NCI-H2196 treated with DMSO at 0.1 percent for 48 hours (cell line): ENCODE data around the gene C2CD4D.

ENCODE experiments used
- DNase-seq: peaks from one replicate; lab custom pipeline; 2025; ENCODE audit not compliant: unreplicated experiment; lab: John Stamatoyannopoulos, UW

C2CD4D gene

DNA sequence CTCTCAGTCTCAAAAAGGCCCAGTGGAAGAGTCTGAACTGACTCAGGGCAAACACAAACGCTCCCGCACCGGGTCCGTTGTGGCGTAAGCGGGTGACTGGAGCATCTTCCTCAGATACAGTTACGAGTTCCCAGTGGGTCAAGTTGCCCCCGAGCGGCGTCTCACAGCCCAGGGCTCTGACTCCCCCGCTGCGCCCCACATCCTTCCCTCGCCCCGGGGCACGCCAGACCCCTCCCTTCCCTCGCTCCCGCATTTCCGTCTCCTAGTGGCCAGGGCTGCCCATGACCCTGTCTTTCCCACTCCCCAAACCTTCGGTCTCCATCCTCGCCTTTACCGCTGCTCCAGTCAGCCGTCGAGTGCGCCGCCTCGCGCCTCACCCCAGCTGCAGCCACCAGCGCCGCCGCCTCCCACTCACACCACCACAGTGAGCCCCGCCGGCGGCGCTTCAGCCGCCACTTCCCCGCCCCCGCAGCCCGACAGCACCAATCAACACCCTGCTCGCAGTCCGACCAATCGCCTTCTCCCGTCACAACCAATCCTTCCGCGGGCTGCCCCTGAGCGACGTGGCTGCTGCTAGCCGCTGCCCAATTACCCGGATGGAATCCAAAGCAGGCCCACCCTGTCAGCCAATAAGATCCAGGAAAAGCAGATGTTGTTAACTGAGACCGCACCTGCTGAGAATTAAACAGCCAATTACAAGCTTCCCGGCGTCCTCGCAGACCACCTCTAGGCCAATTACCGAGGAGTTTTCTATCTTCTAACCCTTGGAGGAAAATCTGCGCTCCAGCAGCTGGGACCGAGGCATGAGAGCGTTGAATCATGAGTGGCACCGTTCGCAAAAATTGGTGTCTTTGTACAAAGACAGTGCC is 49.3 kb downstream of the C2CD4D start, which contains the start of gene TDRKH:
TSS of gene TDRKH (minus strand) at position 430 of the 869 bp plus-strand sequence. CDS start 7,478 bp downstream, outside the sequence.
- peak; percentile 99 for DNase-seq
